NB4 (cell line): ENCODE results near the gene ARHGAP1.

Experiments
- POLR2A ChIP-seq: IDR thresholded peaks from 2 replicates; pipeline ENCODE4 v1.6.1; 2011; ENCODE audit warnings: mild to moderate bottlenecking; ENCODE audit not compliant: insufficient read length; ENCODE audit errors: extremely low read depth
- TF ChIP-seq, protein P1 (sequence below): IDR thresholded peaks from one replicate; pipeline ENCODE4 v1.5.1; 2012; ENCODE audit warnings: low read depth, low read length
- TF ChIP-seq, protein P2 (sequence below): IDR thresholded peaks from 2 replicates; pipeline ENCODE4 v1.6.1; 2011; ENCODE audit warnings: low read depth, low read length

DNA sequence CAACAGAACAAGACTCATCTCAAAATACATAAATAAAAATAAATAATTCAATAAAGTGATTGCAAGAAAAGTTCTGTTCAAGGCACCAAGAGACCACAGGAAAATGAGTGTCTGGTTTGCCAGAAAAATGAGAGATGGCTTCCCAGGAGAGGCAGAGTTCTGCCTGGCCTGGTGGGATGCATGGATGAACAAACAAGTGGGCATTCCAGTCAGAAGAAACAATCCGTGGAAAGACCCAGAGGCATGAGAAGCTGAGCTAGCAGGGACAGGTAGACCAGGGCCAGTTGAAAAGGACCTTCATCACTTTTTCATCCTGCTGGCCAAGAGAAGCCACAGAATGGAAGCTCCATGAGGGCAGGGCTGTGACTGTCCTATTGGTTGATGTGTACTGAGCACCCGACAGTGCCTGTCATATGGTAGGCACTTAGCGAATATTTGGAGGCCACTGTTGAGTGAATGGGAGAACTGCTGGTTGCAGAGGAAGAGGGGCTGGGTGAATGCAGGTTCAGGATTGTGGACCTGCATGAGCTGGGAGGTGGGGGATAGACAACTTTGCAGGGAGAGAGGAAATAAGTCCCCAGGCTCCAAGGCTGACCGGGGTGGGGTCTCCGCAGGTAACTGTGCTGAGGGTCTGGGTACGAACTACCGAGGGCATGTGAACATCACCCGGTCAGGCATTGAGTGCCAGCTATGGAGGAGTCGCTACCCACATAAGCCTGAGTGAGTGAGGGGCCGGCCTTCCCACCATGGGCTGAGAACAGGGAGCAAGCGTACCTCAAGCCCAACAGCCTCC, 22.3 kb upstream of the ARHGAP1 start:
- TF ChIP-seq, protein P1, sequence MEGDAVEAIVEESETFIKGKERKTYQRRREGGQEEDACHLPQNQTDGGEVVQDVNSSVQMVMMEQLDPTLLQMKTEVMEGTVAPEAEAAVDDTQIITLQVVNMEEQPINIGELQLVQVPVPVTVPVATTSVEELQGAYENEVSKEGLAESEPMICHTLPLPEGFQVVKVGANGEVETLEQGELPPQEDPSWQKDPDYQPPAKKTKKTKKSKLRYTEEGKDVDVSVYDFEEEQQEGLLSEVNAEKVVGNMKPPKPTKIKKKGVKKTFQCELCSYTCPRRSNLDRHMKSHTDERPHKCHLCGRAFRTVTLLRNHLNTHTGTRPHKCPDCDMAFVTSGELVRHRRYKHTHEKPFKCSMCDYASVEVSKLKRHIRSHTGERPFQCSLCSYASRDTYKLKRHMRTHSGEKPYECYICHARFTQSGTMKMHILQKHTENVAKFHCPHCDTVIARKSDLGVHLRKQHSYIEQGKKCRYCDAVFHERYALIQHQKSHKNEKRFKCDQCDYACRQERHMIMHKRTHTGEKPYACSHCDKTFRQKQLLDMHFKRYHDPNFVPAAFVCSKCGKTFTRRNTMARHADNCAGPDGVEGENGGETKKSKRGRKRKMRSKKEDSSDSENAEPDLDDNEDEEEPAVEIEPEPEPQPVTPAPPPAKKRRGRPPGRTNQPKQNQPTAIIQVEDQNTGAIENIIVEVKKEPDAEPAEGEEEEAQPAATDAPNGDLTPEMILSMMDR = no peak
- TF ChIP-seq, protein P2, sequence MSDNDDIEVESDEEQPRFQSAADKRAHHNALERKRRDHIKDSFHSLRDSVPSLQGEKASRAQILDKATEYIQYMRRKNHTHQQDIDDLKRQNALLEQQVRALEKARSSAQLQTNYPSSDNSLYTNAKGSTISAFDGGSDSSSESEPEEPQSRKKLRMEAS = no peak
- TF ChIP-seq POLR2A = no peak
